NCI-H2029 treated with DMSO at 0.1 percent for 48 hours (cell line): ENCODE measurements around the gene ANTXRL.
"Not testable (repeated sequence)": the region's sequence is repeated elsewhere in the genome, so short reads cannot be mapped to it uniquely, and the experiment has no call there.

Experiments used
- DNase-seq: peaks from one replicate; lab custom pipeline; 2025; lab: John Stamatoyannopoulos, UW

ANTXRL gene

GRCh38 chr10:46254467-46254866, 32.3 kb upstream of the ANTXRL start:
- DNase-seq, result no peak

DNA sequence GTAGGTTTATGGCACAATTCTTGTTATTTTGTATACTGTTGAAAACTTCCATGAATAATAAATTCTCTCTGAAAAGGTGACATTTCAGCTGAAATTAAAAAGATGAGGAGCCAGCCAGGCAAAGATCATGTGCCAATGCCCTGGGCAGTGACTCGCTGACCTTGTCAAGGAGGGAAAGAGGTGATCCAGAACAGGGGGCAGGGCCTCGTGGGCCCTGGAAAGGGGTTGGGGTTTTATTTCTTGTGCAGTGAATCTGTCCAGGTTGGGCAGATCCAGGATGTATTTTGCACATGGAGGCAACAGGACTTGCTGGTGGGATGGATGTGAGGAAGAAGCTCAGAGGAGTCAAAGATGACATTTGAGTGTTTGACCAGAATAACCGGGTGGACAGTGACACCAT, 31.6 kb upstream of the ANTXRL start:
- not testable (repeated sequence) for DNase-seq

- no peak for DNase-seq
These were observed 30.7 kb upstream of the ANTXRL start for GRCh38 chr10:46255801-46256747.

DNA sequence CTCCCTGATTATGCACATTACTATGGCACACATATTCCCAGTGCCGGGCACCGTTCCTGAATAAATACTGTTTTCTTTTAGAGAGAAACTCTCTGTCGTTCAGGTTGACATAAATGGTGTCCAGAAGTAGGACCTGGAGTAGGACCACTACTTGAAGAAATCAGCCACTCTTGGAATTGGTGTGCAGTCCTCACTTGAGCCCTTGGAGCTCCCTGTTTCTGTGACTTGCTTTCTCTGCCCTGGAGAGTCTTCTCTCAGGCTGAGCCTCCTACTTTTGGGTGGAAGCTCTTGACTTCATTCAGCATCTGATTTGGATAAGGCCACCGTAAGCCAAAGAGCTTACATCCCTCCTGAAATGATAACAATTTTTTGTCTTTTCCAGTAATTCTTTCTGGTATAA, 29.7 kb upstream of the ANTXRL start:
- DNase-seq, result no peak

DNA sequence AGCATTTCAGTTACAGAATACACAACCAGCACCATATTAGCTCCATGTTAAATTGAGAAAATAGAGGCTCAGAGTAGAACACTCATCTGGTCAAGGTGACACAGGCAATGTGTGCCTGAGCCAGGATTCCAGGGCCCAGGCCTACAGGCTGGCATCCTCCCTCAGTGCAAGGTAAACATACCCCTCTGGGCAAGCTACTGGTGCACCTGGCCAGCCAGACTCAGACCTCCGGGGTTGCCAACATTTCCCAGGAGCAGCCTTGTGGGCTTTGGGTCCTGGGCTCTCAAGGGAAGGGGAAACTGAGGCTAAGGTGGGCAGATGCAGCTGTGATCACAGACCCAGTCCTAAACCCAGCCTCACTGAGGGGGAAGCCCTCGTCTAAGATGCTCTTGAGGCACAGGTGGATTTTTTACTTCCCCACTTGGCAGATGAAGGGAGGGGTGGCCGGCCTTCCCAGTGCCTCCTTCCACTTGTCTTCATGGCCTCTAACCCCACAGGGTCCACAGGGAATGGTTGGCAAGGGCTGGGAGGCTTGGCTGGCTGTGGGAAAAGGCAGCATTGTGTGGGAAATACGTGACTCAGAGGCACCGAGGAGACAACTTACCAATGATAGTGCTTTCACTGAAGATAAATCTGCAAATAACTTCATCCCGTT, 23.8 kb upstream of the ANTXRL start:
- not testable (repeated sequence) for DNase-seq

DNA sequence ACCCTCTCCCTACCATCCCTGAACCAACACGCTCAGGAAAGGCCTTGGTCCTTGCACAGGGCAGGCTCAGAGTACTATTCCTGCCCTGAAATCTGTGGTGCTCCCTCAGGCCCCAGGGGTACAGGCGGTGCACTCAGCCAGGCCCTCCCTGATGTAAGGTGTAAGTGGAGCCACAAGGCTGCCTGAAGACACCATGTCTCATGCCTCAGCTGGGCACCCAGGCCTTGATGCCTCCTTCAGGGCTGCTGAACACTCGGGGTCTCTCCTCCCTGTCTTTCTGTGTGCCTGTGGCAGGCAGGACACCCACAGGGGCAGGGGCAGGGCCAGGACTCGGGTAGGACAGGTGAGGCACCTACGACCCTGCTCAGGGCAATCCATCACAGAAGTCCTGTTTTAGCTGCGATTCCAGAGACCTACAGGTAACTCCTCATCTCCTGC, 22.9 kb upstream of the ANTXRL start:
- DNase-seq, result no peak

DNA sequence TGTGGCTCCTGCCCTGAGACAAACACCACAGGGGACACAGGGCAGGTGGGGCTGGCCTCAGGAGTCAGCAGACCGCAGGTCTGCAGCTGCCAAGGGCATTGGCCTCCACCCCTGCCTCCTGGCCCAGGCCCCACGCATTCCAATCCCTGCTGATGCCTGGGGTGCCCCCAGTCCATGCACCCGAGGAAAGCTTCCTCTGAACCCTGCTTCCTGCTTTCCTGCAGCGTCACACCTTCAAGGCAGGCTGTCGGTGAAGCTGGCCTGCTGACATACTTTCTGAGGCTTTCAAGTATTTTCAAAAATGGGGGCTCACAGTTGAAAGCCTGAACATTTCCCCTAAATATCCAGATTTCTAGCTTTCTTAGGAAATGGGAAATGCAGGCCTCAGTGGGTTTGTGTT, 22.5 kb upstream of the ANTXRL start:
- DNase-seq, result no peak

DNA sequence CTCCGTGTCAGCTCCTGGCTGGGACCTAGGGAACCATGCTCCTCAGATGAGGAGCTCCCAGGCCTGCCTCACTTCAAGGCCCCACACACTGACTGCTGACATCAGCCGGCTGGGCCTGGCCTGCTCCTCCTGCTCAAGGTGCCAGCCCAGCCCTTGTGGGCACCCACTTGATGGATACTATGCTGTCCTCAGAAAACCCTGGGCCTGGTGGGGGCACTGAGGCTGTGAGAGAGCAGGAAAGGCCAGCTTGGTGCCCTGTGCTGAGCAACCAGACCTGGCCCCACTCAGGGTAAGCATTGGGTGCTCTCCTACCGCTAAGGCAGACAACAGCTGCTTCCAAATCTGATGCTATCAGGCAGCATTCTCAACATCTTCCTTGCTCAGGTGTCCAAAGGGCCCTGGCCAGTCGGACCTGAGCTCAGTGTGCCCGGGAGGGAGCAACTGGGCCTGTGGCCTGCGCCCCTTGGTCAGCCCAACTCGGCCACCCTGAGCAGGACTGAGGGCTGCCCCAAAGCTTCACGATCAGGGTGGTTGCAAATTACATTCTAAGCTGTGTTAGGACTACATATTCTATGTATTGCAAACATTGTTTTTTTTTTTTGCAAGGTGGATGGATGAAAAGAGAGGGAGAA, 21.9 kb upstream of the ANTXRL start:
- no peak for DNase-seq

DNA sequence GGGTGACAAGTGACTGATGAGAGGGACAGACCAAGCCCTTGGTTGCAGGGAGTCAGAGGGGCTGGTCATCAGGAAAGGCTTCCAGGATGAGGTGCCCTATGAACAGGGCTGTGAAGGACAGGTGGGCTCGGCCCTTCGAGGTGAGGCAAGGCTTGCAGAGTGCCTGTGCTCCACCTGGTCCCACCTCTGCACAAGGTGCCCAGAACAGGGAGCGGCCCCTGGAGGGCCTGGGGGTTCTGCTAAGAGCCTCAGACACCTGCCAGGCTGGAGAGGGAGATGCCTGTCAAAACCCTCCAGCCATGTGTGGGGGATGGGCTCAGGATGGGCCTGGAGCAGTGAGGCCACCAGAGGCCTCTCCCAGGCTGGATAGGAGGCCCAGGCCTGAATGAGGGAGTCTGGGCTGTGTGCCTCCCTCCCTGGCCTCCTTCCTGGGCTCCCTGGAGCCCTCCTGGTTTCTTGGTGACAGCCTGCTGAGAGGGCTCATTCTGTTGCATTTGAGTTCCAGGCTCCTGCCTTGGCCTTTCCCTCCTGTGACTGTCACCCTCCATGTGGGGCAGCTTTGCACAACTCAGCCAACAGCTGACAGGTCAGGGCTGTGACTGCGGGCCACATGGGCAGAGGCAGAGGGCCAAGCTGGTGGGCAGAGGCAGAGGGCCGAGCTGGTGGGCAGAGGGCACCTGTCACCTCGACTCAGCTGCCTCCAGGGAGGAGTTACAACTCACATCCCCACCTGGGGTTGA, 21.1 kb upstream of the ANTXRL start:
- DNase-seq, result not testable (repeated sequence)

DNA sequence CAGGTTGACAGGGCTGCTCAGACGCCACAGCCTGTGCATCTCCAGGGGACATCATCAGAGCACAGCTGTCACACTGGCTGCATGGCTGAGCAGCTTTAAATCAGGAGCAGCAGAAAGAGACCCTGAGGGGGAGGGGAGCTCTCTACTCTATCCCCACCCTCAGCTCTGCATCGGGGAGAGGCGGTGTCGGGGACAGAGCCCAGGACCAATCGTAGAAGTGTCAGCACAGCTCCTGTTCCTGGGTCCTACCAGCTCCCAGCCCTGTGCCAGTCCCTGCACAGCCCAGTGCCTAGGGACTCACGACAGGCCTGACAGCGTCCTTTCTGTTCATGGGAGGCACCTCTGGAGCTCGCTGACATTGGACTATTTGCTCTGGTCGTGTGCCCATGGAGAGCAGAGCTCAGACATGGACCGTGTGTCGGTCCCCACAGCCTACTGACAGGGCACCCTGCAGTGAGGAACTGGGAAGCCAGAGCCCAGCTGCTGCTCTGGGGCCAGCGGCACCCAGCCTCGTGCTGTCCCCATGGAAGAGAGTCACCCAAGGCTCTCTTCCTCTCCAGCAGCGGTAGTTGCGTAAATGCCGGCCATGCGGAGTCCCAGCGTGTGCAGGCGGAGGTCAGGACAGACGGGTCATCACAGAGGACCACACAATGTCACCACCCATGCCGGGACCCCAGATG, 20.4 kb upstream of the ANTXRL start:
- no peak for DNase-seq

- DNase-seq, result no peak
These were observed 19.4 kb upstream of the ANTXRL start for GRCh38 chr10:46267132-46267985.

GRCh38 chr10:46268076-46268881, 18.5 kb upstream of the ANTXRL start:
- DNase-seq, result no peak

DNA sequence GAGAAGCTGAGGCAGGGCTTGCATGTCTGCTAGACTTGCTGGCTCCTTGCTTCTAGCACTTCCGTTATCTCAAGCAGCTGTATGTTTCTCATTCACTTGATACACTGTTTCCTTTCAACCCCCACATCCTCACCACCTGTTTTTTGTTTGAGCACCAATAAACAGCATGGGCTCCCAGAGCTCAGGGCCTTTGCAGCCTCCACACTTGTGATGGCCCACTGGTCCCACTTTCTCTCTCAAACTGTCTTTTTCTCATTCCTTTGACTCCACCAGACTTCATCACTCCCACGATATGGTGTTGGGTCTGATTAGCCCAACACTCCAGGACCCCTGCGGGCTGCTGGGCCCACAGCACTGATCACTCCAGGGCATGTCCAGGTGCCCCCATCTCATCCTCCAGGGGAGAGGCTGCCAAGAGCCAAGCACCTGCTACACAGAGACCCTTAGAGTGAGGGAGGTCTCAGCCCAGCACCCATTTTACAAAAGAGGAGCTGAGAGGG, 17.2 kb upstream of the ANTXRL start:
- DNase-seq, result not testable (repeated sequence)

GRCh38 chr10:46270086-46270811, 16.5 kb upstream of the ANTXRL start:
- no peak for DNase-seq

GRCh38 chr10:46270963-46271530, 15.8 kb upstream of the ANTXRL start:
- DNase-seq, result not testable (repeated sequence)

DNA sequence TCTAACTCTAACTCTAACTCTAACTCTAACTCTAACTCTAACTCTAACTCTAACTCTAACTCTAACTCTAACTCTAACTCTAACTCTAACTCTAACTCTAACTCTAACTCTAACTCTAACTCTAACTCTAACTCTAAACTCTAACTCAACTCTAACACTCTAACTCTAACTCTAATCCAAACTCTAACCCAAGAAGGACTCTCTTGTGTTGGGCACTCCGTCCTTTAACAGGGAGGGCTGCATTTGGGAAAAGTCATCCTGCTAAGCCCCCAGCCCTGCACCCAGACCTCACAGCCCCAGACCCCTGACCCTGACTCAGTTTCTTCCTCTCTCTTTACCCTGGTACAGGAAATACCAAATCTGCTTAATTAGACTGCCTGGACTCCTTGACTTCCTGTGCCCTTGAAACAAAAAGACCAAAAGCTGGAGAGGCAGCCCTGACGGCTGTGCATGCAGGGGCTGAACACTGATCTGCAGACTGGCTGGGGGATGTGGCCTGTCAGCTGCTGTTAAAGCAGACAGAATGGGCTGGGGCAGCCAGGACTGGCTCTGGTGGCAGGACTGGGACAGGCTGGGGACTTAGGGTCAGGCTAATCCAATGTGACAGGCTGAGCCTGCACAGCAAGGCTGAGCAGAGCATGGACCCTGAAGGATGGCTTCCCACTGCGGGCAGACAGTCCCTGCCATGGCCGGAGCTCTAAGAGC, 14.8 kb upstream of the ANTXRL start:
- not testable (repeated sequence) for DNase-seq

DNA sequence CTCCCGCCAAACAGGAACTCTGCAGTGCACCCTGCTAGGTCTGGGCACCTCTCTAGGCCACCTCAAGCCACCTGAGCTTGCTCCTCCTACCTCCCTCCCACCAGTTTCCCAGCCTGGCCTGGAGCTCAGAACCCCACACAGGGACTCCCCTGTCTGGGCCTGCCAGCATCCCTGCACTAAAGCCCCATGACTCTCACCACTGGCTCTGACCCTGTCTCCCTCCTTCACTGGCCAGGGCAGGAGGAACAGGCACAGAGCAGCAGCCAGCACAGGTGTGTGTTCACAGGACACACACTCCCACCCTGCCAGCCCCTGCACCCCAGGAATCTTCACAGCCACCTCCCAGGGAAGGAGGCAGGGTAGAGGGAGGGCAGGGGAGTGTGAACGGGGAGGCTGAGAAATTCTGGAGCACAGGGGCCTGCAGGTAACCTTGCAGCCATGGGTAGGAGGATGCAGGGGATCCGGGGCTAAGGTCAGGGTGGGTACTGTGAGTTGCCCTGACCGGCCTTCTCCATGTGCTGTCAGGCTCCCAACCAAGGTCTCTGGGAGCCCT, 13.9 kb upstream of the ANTXRL start:
- DNase-seq, result no peak
